OCI-LY1 (cell line): ENCODE data around the gene CCDC190.

Experiments used
- H2AFZ ChIP-seq: fragments of 200-600 bp; sonication (generic), shearing (Covaris generic); 2 replicates; pipeline ENCODE4 v1.6.0; 2014; ENCODE audit warnings: antibody characterized with exemption, mild to moderate bottlenecking, low read length
- H3F3A ChIP-seq: fragments of 200-600 bp; sonication (generic), shearing (Covaris generic); 2 replicates; pipeline ENCODE4 v1.6.0; 2014; ENCODE audit warnings: mild to moderate bottlenecking, antibody characterized with exemption, low read length, moderate library complexity; ENCODE audit not compliant: insufficient read depth
- H3K27ac ChIP-seq: fragments of 200-600 bp; sonication (generic); 2 replicates; pipeline ENCODE4 v1.5.1; 2014; ENCODE audit warnings: low read length, mixed run types, mild to moderate bottlenecking, low read depth; ENCODE audit not compliant: poor library complexity, severe bottlenecking
- H3K27me3 ChIP-seq: fragments of 200-600 bp; sonication (generic); 2 replicates; pipeline ENCODE4 v1.6.0; 2014; ENCODE audit warnings: antibody characterized with exemption, mild to moderate bottlenecking, low read length, moderate library complexity; ENCODE audit not compliant: insufficient read depth
- H3K36me3 ChIP-seq: fragments of 200-600 bp; sonication (generic); 2 replicates; pipeline ENCODE4 v1.6.1; 2014; ENCODE audit warnings: mild to moderate bottlenecking, antibody characterized with exemption, low read length, moderate library complexity, mixed read lengths; ENCODE audit not compliant: insufficient read depth
- H3K4me1 ChIP-seq: fragments of 200-600 bp; sonication (generic); 2 replicates; pipeline ENCODE4 v1.5.1; 2014; ENCODE audit warnings: mild to moderate bottlenecking, low read length, moderate library complexity; ENCODE audit not compliant: insufficient read depth, severe bottlenecking
- H3K4me2 ChIP-seq: fragments of 200-600 bp; sonication (generic), shearing (Covaris generic); 2 replicates; pipeline ENCODE4 v1.6.1; 2014; ENCODE audit warnings: low read length
- H3K4me3 ChIP-seq: fragments of 200-600 bp; sonication (generic); 2 replicates; pipeline ENCODE4 v1.5.1; 2014; ENCODE audit warnings: low read length, low read depth, mild to moderate bottlenecking, mixed read lengths; ENCODE audit not compliant: poor library complexity, severe bottlenecking
- H3K79me2 ChIP-seq: fragments of 200-600 bp; shearing (Covaris generic); 2 replicates; pipeline ENCODE4 v1.6.1; 2016; ENCODE audit warnings: mixed run types, low read length, mixed read lengths; ENCODE audit not compliant: insufficient read depth
- H3K9ac ChIP-seq: fragments of 200-600 bp; sonication (generic), shearing (Covaris generic); 2 replicates; pipeline ENCODE4 v1.6.1; 2014; ENCODE audit warnings: mild to moderate bottlenecking, low read length, mixed read lengths
- H3K9me2 ChIP-seq: fragments of 200-600 bp; sonication (generic), shearing (Covaris generic); 2 replicates; pipeline ENCODE4 v1.6.1; 2014; ENCODE audit warnings: low read depth, mild to moderate bottlenecking, low read length, mixed read lengths
- H3K9me3 ChIP-seq: fragments of 200-600 bp; shearing (Covaris generic); 2 replicates; pipeline ENCODE4 v1.6.1; 2014; ENCODE audit warnings: low read length, mixed read lengths
- H4K20me1 ChIP-seq: fragments of 200-600 bp; sonication (generic), shearing (Covaris generic); 2 replicates; pipeline ENCODE4 v1.6.0; 2016; ENCODE audit warnings: mild to moderate bottlenecking, low read length; ENCODE audit not compliant: insufficient read depth
- EZH2 ChIP-seq: fragments of 200-600 bp; sonication (generic), shearing (Covaris generic); IDR thresholded peaks from 2 replicates; pipeline ENCODE4 v1.8.0; 2017; ENCODE audit warnings: borderline replicate concordance, mixed run types, mild to moderate bottlenecking, antibody characterized with exemption, low read length, moderate library complexity, mixed read lengths
- TF ChIP-seq, protein P1 (sequence below): fragments of 200-600 bp; sonication (generic), shearing (Covaris generic); IDR thresholded peaks from 2 replicates; pipeline ENCODE4 v1.5.1; 2017; ENCODE audit warnings: mild to moderate bottlenecking, antibody characterized with exemption, low read length, moderate library complexity, mixed read lengths

The CCDC190 gene

DNA sequence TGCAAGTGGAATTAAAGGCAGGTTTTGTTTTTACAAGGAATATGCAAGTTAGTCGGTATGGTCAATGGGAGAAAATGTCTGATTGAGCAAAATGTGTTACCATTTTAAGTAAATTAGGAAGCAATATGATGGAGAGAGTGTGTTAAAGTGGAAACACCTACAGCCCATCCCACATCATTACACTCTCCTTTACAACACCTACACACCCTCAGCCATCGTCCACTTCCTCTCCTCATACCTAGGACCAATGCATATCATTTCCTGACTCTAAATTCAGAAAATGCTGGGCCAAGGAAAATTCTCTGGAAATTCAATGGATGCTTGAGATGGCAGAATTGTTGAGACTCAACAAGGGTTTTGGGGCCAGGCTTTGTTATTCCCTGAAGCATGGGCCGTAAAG, 16.4 kb upstream of the CCDC190 start:
- H4K20me1 ChIP-seq: no peaks in the 10 kb centered on the region
- H3K4me2 ChIP-seq: no peak overlapping the region
- H2AFZ ChIP-seq: no peak overlapping the region
- no peak overlapping the region for H3K9ac ChIP-seq
- TF ChIP-seq, protein P1, sequence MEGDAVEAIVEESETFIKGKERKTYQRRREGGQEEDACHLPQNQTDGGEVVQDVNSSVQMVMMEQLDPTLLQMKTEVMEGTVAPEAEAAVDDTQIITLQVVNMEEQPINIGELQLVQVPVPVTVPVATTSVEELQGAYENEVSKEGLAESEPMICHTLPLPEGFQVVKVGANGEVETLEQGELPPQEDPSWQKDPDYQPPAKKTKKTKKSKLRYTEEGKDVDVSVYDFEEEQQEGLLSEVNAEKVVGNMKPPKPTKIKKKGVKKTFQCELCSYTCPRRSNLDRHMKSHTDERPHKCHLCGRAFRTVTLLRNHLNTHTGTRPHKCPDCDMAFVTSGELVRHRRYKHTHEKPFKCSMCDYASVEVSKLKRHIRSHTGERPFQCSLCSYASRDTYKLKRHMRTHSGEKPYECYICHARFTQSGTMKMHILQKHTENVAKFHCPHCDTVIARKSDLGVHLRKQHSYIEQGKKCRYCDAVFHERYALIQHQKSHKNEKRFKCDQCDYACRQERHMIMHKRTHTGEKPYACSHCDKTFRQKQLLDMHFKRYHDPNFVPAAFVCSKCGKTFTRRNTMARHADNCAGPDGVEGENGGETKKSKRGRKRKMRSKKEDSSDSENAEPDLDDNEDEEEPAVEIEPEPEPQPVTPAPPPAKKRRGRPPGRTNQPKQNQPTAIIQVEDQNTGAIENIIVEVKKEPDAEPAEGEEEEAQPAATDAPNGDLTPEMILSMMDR: no peak
- TF ChIP-seq EZH2: no peak
- H3K36me3 ChIP-seq: no peaks in the 10 kb centered on the region
- H3K27me3 ChIP-seq: 0 out of 2 replicates have a peak, but pooled peaks cover 4% of the 10 kb centered on the region
- no peaks in the 10 kb centered on the region for H3F3A ChIP-seq
- H3K9me3 ChIP-seq: no peaks in the 10 kb centered on the region
- no peaks in the 10 kb centered on the region for H3K79me2 ChIP-seq
- H3K4me3 ChIP-seq: no peak overlapping the region
- no peak overlapping the region for H3K27ac ChIP-seq
- no peaks in the 10 kb centered on the region for H3K9me2 ChIP-seq
- no peaks in the 10 kb centered on the region for H3K4me1 ChIP-seq

DNA sequence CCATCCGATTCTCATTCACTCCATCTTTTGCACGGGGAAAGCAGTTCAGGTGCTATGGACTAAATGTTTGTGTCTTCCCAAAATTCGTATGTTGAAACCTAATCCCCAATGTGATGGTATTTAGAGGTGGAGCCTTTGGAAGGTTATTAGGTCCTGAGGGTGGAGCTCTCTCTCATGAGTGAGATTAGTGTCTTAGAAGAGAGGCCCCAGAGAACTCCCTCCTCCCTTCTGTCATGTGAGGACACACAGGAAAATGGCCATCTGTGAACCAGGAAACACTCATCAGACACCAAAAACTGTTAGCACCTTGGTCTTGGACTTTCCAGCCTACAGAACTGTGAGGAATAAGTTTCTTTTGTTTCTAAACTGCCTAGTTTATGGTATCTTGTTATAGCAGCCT, 15.8 kb upstream of the CCDC190 start:
- Histone ChIP-seq H3K4me1 (no peaks in the 10 kb centered on the region), H3K36me3 (no peaks in the 10 kb centered on the region), H2AFZ (no peak overlapping the region), H3F3A (no peaks in the 10 kb centered on the region), H4K20me1 (no peaks in the 10 kb centered on the region), H3K9me2 (no peaks in the 10 kb centered on the region), H3K4me3 (no peak overlapping the region), H3K9ac (no peak overlapping the region), H3K4me2 (no peak overlapping the region), H3K9me3 (no peaks in the 10 kb centered on the region), H3K27me3 (0 out of 2 replicates have a peak, but pooled peaks cover 4% of the 10 kb centered on the region), H3K27ac (no peak overlapping the region), H3K79me2 (no peaks in the 10 kb centered on the region)
- TF ChIP-seq, protein P1: no peak
- TF ChIP-seq EZH2: no peak

DNA sequence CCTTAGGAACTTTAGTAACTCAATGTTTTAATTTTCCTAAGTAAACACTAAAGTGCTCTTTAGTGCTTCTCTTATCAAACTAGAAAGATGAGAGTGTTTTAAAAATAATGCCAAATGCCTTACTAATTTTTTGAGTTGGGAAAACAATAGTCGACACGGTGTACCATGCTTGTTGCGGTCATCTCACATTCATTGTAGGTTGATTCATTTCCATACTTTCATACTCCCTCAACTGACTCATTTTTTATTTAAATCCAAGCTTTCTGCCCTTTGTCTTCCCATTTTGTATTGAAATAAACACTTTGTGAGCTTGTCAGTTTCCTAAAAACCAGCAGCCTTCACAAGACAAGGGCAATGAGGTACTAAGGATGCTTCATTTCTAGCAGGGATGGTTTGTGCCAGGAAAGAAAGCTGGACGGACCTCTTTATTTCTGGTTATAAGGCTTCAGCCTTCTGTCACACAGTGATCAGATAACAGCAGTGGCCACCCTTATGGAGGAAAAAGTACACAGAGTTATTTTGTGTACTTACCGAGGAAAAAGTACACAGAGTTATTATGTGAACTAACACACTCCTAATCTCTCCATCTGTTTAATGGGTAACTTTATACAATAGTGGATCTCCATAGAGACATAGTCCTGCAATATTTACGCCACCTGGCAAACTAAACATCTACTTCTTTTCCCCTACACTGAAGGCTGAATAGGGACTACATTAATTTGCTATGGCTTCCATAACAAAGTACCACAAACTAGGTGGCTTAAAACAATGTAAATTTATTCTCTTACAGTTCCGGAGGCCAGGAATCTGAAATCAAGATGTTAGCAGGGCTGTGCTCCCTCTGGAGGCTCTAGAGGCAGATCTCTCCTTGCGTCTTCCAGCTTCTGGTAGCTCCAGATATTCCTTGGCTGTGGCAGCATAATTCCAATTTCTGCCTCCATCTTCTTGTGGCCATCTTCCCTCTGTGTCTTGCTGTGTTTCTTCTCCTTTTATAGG, 13.0 kb upstream of the CCDC190 start:
- Histone ChIP-seq H3K9ac (no peak overlapping the region), H3K9me3 (no peaks in the 10 kb centered on the region), H3F3A (no peaks in the 10 kb centered on the region), H4K20me1 (no peaks in the 10 kb centered on the region), H3K79me2 (no peaks in the 10 kb centered on the region), H3K9me2 (no peaks in the 10 kb centered on the region), H3K27ac (no peak overlapping the region), H3K27me3 (no peaks in the 10 kb centered on the region), H3K4me1 (no peaks in the 10 kb centered on the region), H3K4me2 (no peak overlapping the region), H3K36me3 (no peaks in the 10 kb centered on the region), H3K4me3 (no peak overlapping the region), H2AFZ (no peak overlapping the region)
- TF ChIP-seq EZH2: no peak
- TF ChIP-seq, protein P1: no peak
